ENCODE measurements around the gene DCAF5. TPM values are rescaled to one million over a fixed set of nuclear protein-coding genes. Genes with fewer than 3 reads are reported as not detected.

Gene DCAF5
- total and polyA plus RNA-seq, 2 of the 8 experiments (the other 6 are each of a cell fraction or from before 2014, with no cell fraction given): 24.3 to 31.0 TPM

- TF ChIP-seq SP4 (IDR thresholded peaks at IDR 0.05; ENCODE audit: low read length): no peak
- TF ChIP-seq, protein P1, sequence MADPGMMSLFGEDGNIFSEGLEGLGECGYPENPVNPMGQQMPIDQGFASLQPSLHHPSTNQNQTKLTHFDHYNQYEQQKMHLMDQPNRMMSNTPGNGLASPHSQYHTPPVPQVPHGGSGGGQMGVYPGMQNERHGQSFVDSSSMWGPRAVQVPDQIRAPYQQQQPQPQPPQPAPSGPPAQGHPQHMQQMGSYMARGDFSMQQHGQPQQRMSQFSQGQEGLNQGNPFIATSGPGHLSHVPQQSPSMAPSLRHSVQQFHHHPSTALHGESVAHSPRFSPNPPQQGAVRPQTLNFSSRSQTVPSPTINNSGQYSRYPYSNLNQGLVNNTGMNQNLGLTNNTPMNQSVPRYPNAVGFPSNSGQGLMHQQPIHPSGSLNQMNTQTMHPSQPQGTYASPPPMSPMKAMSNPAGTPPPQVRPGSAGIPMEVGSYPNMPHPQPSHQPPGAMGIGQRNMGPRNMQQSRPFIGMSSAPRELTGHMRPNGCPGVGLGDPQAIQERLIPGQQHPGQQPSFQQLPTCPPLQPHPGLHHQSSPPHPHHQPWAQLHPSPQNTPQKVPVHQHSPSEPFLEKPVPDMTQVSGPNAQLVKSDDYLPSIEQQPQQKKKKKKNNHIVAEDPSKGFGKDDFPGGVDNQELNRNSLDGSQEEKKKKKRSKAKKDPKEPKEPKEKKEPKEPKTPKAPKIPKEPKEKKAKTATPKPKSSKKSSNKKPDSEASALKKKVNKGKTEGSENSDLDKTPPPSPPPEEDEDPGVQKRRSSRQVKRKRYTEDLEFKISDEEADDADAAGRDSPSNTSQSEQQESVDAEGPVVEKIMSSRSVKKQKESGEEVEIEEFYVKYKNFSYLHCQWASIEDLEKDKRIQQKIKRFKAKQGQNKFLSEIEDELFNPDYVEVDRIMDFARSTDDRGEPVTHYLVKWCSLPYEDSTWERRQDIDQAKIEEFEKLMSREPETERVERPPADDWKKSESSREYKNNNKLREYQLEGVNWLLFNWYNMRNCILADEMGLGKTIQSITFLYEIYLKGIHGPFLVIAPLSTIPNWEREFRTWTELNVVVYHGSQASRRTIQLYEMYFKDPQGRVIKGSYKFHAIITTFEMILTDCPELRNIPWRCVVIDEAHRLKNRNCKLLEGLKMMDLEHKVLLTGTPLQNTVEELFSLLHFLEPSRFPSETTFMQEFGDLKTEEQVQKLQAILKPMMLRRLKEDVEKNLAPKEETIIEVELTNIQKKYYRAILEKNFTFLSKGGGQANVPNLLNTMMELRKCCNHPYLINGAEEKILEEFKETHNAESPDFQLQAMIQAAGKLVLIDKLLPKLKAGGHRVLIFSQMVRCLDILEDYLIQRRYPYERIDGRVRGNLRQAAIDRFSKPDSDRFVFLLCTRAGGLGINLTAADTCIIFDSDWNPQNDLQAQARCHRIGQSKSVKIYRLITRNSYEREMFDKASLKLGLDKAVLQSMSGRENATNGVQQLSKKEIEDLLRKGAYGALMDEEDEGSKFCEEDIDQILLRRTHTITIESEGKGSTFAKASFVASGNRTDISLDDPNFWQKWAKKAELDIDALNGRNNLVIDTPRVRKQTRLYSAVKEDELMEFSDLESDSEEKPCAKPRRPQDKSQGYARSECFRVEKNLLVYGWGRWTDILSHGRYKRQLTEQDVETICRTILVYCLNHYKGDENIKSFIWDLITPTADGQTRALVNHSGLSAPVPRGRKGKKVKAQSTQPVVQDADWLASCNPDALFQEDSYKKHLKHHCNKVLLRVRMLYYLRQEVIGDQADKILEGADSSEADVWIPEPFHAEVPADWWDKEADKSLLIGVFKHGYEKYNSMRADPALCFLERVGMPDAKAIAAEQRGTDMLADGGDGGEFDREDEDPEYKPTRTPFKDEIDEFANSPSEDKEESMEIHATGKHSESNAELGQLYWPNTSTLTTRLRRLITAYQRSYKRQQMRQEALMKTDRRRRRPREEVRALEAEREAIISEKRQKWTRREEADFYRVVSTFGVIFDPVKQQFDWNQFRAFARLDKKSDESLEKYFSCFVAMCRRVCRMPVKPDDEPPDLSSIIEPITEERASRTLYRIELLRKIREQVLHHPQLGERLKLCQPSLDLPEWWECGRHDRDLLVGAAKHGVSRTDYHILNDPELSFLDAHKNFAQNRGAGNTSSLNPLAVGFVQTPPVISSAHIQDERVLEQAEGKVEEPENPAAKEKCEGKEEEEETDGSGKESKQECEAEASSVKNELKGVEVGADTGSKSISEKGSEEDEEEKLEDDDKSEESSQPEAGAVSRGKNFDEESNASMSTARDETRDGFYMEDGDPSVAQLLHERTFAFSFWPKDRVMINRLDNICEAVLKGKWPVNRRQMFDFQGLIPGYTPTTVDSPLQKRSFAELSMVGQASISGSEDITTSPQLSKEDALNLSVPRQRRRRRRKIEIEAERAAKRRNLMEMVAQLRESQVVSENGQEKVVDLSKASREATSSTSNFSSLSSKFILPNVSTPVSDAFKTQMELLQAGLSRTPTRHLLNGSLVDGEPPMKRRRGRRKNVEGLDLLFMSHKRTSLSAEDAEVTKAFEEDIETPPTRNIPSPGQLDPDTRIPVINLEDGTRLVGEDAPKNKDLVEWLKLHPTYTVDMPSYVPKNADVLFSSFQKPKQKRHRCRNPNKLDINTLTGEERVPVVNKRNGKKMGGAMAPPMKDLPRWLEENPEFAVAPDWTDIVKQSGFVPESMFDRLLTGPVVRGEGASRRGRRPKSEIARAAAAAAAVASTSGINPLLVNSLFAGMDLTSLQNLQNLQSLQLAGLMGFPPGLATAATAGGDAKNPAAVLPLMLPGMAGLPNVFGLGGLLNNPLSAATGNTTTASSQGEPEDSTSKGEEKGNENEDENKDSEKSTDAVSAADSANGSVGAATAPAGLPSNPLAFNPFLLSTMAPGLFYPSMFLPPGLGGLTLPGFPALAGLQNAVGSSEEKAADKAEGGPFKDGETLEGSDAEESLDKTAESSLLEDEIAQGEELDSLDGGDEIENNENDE (IDR thresholded peaks at IDR 0.05; ENCODE audit: insufficient replicate concordance, low read length): no peak
- no peak for TF ChIP-seq YY1 (IDR thresholded peaks at IDR 0.05; ENCODE audit: low read depth, low read length)
- no peak for TF ChIP-seq CBX5 (IDR thresholded peaks at IDR 0.05; ENCODE audit: low read depth, low read length)
- TF ChIP-seq ASH2L (IDR thresholded peaks at IDR 0.05; ENCODE audit: low read length): no peak
- no peak for TF ChIP-seq NRF1 (IDR thresholded peaks at IDR 0.05; ENCODE audit: low read depth, low read length)
Observed at GRCh38 chr14:69096781-69097475, 56.0 kb downstream of the DCAF5 start (continued).
